HEK293T (cell line): ENCODE results near the gene URM1.

Experiments used
- CTCF ChIA-PET: fragments of 350-600 bp; formaldehyde crosslinking; extraction: SDS; loops from one replicate; lab custom pipeline; 2021; ENCODE audit warnings: antibody characterized with exemption, inconsistent platforms; lab: Yijun Ruan, JAX
- POLR2A ChIA-PET: fragments of 350-600 bp; formaldehyde crosslinking; extraction: SDS; loops from one replicate; lab custom pipeline; 2020; ENCODE audit warnings: antibody characterized with exemption, inconsistent platforms; lab: Yijun Ruan, JAX
- DNase-seq: peaks from one replicate; pipeline ENCODE4 v3.0.0; 2012; ENCODE audit warnings: mixed read lengths; ENCODE audit errors: extremely low spot score
- ARNT ChIP-seq: fragments of 450-650 bp; IDR thresholded peaks from 2 replicates; pipeline ENCODE4 v1.6.1; 2017; ENCODE audit warnings: mild to moderate bottlenecking
- BHLHE40 ChIP-seq: fragments of 450-650 bp; IDR thresholded peaks from 2 replicates; pipeline ENCODE4 v1.6.1; 2016; ENCODE audit warnings: mild to moderate bottlenecking, moderate library complexity, borderline replicate concordance
- CTBP1 ChIP-seq: fragments of 450-650 bp; IDR thresholded peaks from 2 replicates; pipeline ENCODE4 v1.6.1; 2016; ENCODE audit warnings: borderline replicate concordance
- ELF4 ChIP-seq: fragments of 450-650 bp; IDR thresholded peaks from 2 replicates; pipeline ENCODE4 v1.6.1; 2017; ENCODE audit warnings: antibody characterized with exemption
- FOXA1 ChIP-seq: fragments of 450-650 bp; IDR thresholded peaks from 2 replicates; pipeline ENCODE4 v1.6.1; 2016; ENCODE audit warnings: mild to moderate bottlenecking
- FOXK2 ChIP-seq: fragments of 450-650 bp; IDR thresholded peaks from 2 replicates; pipeline ENCODE4 v1.6.1; 2016; ENCODE audit warnings: mild to moderate bottlenecking
- FOXM1 ChIP-seq: fragments of 450-650 bp; IDR thresholded peaks from 2 replicates; pipeline ENCODE4 v1.6.1; 2017; ENCODE audit warnings: mild to moderate bottlenecking, borderline replicate concordance
- HDGF ChIP-seq: fragments of 450-650 bp; IDR thresholded peaks from 2 replicates; pipeline ENCODE4 v1.6.1; 2017; ENCODE audit warnings: antibody characterized with exemption, borderline replicate concordance
- L3MBTL2 ChIP-seq: fragments of 450-650 bp; conservative IDR thresholded peaks from 2 replicates; pipeline ENCODE4 v1.6.1; 2016; ENCODE audit warnings: mild to moderate bottlenecking
- LEF1 ChIP-seq: fragments of 450-650 bp; IDR thresholded peaks from 2 replicates; pipeline ENCODE4 v1.6.1; 2017; ENCODE audit warnings: mild to moderate bottlenecking, borderline replicate concordance
- NFRKB ChIP-seq: fragments of 450-650 bp; IDR thresholded peaks from 2 replicates; pipeline ENCODE4 v1.6.1; 2016; ENCODE audit warnings: mild to moderate bottlenecking, moderate library complexity
- PKNOX1 ChIP-seq: fragments of 450-650 bp; IDR thresholded peaks from 2 replicates; pipeline ENCODE4 v1.6.1; 2016
- SP1 ChIP-seq: fragments of 450-650 bp; IDR thresholded peaks from 2 replicates; pipeline ENCODE4 v1.6.1; 2017
- SUZ12 ChIP-seq: fragments of 450-650 bp; IDR thresholded peaks from 2 replicates; pipeline ENCODE4 v1.6.1; 2016; ENCODE audit warnings: mild to moderate bottlenecking
- TARDBP ChIP-seq: fragments of 450-650 bp; IDR thresholded peaks from 2 replicates; pipeline ENCODE4 v1.6.1; 2016
- ZNF384 ChIP-seq: fragments of 450-650 bp; IDR thresholded peaks from 2 replicates; pipeline ENCODE4 v1.6.1; 2016

Gene URM1

DNA sequence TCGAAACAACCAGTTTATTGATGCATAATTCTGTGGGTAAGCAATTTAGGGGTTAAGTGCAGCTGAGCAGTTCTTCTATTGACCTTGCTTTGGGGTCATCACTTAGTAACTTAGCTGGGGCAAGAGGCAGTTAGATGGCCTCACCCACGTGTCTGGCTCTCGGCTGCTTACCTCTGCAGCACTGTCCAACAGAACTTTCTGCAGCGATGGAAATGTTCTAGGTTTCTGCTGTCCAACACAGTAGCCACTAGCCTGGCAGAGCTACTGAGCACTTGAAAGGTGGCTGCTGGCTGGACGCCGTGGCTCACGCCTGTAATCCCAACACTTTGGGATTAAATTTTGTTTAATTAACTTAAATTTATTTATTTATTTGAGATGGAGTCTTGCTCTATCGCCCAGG is 13.1 kb upstream of the URM1 start:
- TF ChIP-seq ARNT (no peak), CTBP1 (no peak), FOXA1 (no peak), FOXK2 (no peak), ZNF384 (no peak), SUZ12 (no peak), PKNOX1 (no peak), LEF1 (no peak), ELF4 (no peak), NFRKB (no peak), TARDBP (no peak), SP1 (no peak), HDGF (no peak), FOXM1 (no peak)
- no peak for DNase-seq
- POLR2A ChIA-PET, result interaction anchor here (1.1 kb wide), 1 partner anchor 13 kb away, joined by 4 read pairs; the partner anchor contains the start of gene URM1
- CTCF ChIA-PET, result interaction anchor here (0.8 kb wide), 1 partner anchor 14 kb away, joined by 3 read pairs; no protein-coding TSS in a partner anchor

DNA sequence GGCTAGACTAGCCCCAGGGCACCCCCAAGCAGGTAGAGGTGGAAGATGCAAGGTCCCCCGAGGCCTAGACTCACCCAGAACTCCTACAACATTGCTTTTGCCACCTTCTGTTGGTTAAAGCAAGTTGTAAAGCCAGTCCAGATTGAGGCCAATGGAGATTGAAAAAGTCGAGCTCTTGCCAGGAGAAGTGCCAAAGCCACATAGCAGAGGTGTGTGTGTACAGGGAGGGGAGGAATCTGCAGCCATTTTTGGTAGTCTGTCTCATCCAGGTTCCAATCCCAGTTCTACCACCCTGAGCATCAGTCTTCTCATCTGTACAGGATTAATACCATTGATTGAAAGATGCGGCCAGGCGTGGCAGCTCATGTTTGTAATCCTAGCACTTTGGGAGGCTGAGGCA is 12.3 kb upstream of the URM1 start:
- TF ChIP-seq TARDBP (no peak), BHLHE40 (no peak), PKNOX1 (no peak), ELF4 (no peak), SUZ12 (no peak)
- ChIA-PET CTCF (interaction anchor here (1.1 kb wide), 1 partner anchor 53 kb away, joined by 3 read pairs; no protein-coding TSS in a partner anchor), POLR2A (no interaction called here)
- DNase-seq, result no peak

DNA sequence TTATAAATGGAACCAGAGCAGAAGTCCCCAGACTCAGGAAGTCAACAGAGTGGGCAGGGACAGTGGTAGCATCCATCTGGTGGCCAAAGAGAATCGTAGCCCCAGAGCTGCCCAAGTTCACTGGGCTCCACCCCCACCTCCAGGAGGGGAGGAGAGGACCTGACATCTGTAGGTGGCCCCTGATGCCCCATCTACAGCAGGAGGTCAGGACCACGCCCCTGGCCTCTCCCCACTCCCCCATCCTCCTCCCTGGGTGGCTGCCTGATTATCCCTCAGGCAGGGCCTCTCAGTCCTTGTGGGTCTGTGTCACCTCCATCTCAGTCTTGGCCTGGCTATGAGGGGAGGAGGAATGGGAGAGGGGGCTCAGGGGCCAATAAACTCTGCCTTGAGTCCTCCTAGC is 10.3 kb upstream of the URM1 start:
- DNase-seq, result no peak
- ChIA-PET CTCF (interaction anchor here (0.7 to 3.6 kb wide), 3 partner anchors 10 to 50 kb away, joined by 4 to 34 read pairs (median 11); partner anchors contain the start of gene URM1), POLR2A (interaction anchor here (0.6 to 3.2 kb wide), 2 partner anchors 11 to 166 kb away, joined by 4 to 18 read pairs; partner anchors contain the start of gene URM1)
- no peak for TF ChIP-seq ARNT
- TF ChIP-seq FOXM1, result no peak
- TF ChIP-seq SUZ12, result no peak
- no peak for TF ChIP-seq ZNF384
- no peak for TF ChIP-seq L3MBTL2
- TF ChIP-seq BHLHE40, result no peak
- no peak for TF ChIP-seq PKNOX1
- no peak for TF ChIP-seq FOXA1
- TF ChIP-seq CTBP1, result no peak

- DNase-seq, result no peak
- ChIA-PET CTCF (interaction anchor here (1.0 to 3.6 kb wide), 9 partner anchors 9 to 58 kb away, joined by 3 to 34 read pairs (median 6); partner anchors contain the start of gene URM1), POLR2A (interaction anchor here (0.6 to 3.2 kb wide), 5 partner anchors 10 to 167 kb away, joined by 3 to 18 read pairs (median 4); partner anchors contain the start of genes CERCAM and URM1)
- no peak for TF ChIP-seq L3MBTL2
- TF ChIP-seq TARDBP, result no peak
- TF ChIP-seq ELF4, result no peak
- no peak for TF ChIP-seq NFRKB
- no peak for TF ChIP-seq HDGF
- TF ChIP-seq PKNOX1, result no peak
- no peak for TF ChIP-seq ARNT
- TF ChIP-seq FOXA1, result no peak
- TF ChIP-seq FOXK2, result no peak
- no peak for TF ChIP-seq CTBP1
- TF ChIP-seq SP1, result no peak
- no peak for TF ChIP-seq ZNF384
- no peak for TF ChIP-seq FOXM1
- no peak for TF ChIP-seq BHLHE40
- no peak for TF ChIP-seq LEF1
- TF ChIP-seq SUZ12, result no peak
Measured at GRCh38 chr9:128361296-128361985, 9.7 kb upstream of the URM1 start.

- TF ChIP-seq NFRKB (no peak), HDGF (no peak), ARNT (no peak)
- ChIA-PET POLR2A (interaction anchor here (0.9 to 3.2 kb wide), 5 partner anchors 9 to 143 kb away, joined by 3 to 18 read pairs (median 4); partner anchors contain the start of genes CERCAM and URM1), CTCF (interaction anchor here (0.6 to 3.6 kb wide), 11 partner anchors 9 to 70 kb away, joined by 3 to 34 read pairs (median 6); partner anchors contain the start of gene URM1)
- DNase-seq, result peak; percentile 87
Measured at GRCh38 chr9:128361986-128362646, 9.1 kb upstream of the URM1 start.
